Measurements from ENCODE around the gene STK38.
"Not testable (repeated sequence)": the region's sequence is repeated elsewhere in the genome, so short reads cannot be mapped to it uniquely, and the experiment has no call there.

The STK38 gene

GRCh38 chr6:36577301-36577700 is 30.0 kb upstream of the STK38 start:
- no peak for DNase-seq (ENCODE audit: low spot score)
- in situ Hi-C loops (cut with MboI; ENCODE audit: low sequenced_read_pairs, unreplicated experiment) = no loop called here
- no peak for TF ChIP-seq CTCF (IDR thresholded peaks at IDR 0.05; ENCODE audit: borderline replicate concordance, control extremely low read depth, extremely low read depth, insufficient read depth, missing control alignments)

DNA sequence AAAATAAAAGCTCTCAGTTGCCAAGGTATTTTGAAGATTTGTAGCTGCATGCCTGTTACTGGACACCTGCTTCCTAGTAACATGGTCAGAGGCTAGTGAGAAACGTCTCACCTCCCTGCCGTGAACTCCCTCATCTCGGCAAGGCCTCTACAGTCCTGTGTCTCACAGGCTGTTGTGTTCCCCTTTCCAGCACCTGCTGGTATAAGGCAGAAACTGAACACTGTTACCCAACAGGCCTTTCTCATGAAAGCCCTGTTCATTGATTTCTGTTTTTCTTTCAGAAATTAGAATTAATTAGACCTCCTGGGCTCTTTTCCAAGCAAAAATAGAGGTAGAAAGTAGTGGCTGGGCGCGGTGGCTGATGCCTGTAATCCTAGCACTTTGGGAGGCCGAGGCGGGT is 29.3 kb upstream of the STK38 start:
- no peak for DNase-seq (ENCODE audit: low spot score)
- TF ChIP-seq CTCF (IDR thresholded peaks at IDR 0.05; ENCODE audit: borderline replicate concordance, control extremely low read depth, extremely low read depth, insufficient read depth, missing control alignments) = no peak
- in situ Hi-C loops (cut with MboI; ENCODE audit: low sequenced_read_pairs, unreplicated experiment) = no loop called here

- in situ Hi-C loops (cut with MboI; ENCODE audit: low sequenced_read_pairs, unreplicated experiment) = no loop called here
- DNase-seq (ENCODE audit: low spot score) = no peak
- TF ChIP-seq CTCF (IDR thresholded peaks at IDR 0.05; ENCODE audit: borderline replicate concordance, control extremely low read depth, extremely low read depth, insufficient read depth, missing control alignments) = no peak
Measured at GRCh38 chr6:36574679-36575078, 27.4 kb upstream of the STK38 start.

GRCh38 chr6:36572353-36573311 is 25.4 kb upstream of the STK38 start:
- DNase-seq (ENCODE audit: low spot score); in situ Hi-C loops (cut with MboI; ENCODE audit: low sequenced_read_pairs, unreplicated experiment): not testable (repeated sequence)

DNA sequence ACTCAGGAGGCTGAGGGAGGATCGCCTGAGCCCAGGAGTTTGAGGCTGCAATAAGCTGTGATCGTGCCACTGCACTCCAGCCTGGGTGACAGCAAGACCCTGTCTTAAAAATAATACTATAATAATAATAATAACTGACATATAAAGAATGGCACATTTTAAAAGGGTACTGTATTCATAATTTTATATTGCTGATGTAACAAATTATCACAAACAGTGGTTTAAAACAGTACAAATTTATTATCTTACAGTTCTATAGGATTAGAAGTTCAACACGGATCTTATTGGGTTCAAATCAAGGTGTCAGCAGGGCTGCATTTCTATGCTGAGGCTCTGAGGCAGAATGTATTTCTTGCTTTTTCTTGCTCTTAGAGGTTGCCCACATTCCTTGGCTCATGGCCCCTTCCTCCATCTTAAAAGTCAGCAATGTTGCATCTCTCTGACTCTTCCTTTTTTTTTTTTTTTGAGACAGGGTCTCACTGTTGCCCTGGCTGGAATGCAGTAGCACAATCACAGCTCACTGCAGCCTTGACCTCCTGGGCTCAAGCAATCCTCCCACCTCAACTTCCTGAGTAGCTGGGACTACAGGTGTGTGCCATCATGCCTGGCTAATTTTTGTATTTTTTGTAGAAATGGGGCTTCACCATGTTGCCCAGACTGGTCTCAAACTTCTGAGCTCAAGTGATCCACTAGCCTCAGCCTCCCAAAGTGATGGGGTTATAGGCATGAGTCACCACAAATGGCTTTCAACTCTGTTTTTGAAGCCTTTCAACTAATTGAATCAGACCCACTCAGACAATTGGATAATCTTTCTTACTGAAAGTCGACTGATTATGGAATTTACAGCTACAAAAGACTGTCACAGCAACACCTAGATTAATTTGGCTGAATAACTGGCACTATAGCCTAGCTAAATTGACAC is 24.1 kb upstream of the STK38 start:
- DNase-seq (ENCODE audit: low spot score) = no peak
- in situ Hi-C loops (cut with MboI; ENCODE audit: low sequenced_read_pairs, unreplicated experiment) = no loop called here
- TF ChIP-seq CTCF (IDR thresholded peaks at IDR 0.05; ENCODE audit: borderline replicate concordance, control extremely low read depth, extremely low read depth, insufficient read depth, missing control alignments) = no peak

GRCh38 chr6:36570264-36570663 is 23.0 kb upstream of the STK38 start:
- in situ Hi-C loops (cut with MboI; ENCODE audit: low sequenced_read_pairs, unreplicated experiment) = no loop called here
- TF ChIP-seq CTCF (IDR thresholded peaks at IDR 0.05; ENCODE audit: borderline replicate concordance, control extremely low read depth, extremely low read depth, insufficient read depth, missing control alignments) = no peak
- no peak for DNase-seq (ENCODE audit: low spot score)
